Activated CD8-positive, alpha-beta T cell treated with anti-CD3 and anti-CD28 coated beads, Interleukin-2, amount 10 ng/mL, durations not matched to agents 7 days and 5 days (primary cell): ENCODE measurements around the gene ZBTB48. TPM values are rescaled to one million over a fixed set of nuclear protein-coding genes. Genes with fewer than 3 reads are reported as not detected.

Experiments used
- ATAC-seq: fragments of 150-1000 bp; cut with Tn5 transposase; one replicate; pipeline ENCODE4 v1.10.0; 2021; ENCODE audit warnings: moderate library complexity
- CTCF ChIA-PET: fragments of 350-600 bp; sonication (Branson Sonifier 250); formaldehyde crosslinking; loops from one replicate; lab custom pipeline; 2021; ENCODE audit warnings: antibody characterized with exemption; lab: Charles Lee
- POLR2A ChIA-PET: fragments of 350-600 bp; sonication (Branson Sonifier 250); formaldehyde crosslinking; loops from one replicate; lab custom pipeline; 2021; ENCODE audit warnings: antibody characterized with exemption; lab: Charles Lee
- DNase-seq: peaks from one replicate; pipeline ENCODE4 v3.0.0-alpha.2; 2020
- H3K27ac Mint-ChIP-seq: one replicate; pipeline ENCODE4 v1.8.0; 2021; ENCODE audit warnings: mild to moderate bottlenecking, mixed read lengths
- H3K27me3 Mint-ChIP-seq: one replicate; pipeline ENCODE4 v1.8.0; 2021; ENCODE audit warnings: low read depth, mixed read lengths
- H3K36me3 Mint-ChIP-seq: one replicate; pipeline ENCODE4 v1.8.0; 2021; ENCODE audit warnings: low read depth, mixed read lengths
- H3K4me1 Mint-ChIP-seq: one replicate; pipeline ENCODE4 v1.8.0; 2021; ENCODE audit warnings: low read depth, mixed read lengths
- H3K4me3 Mint-ChIP-seq: one replicate; pipeline ENCODE4 v1.8.0; 2021; ENCODE audit warnings: mild to moderate bottlenecking, mixed read lengths
- H3K9me3 Mint-ChIP-seq: one replicate; pipeline ENCODE4 v1.8.0; 2022; ENCODE audit warnings: mixed read lengths; ENCODE audit not compliant: insufficient read depth
- total RNA-seq, 2 experiments: library from RNA; stranded (reverse); gene quantifications; one replicate each; pipeline ENCODE4 v1.2.3, GENCODE V29; 2021

ZBTB48 gene
- total RNA-seq, 2 experiments from 2014 or later: 36.5 to 41.7 TPM

GRCh38 chr1:6574025-6574620 is 5.7 kb upstream of the ZBTB48 start:
- DNase-seq (no peak), ATAC-seq (no peak)
- peaks cover 3% of the 10 kb centered on the region for H3K27me3 Mint-ChIP-seq
- H3K27ac Mint-ChIP-seq: no peak overlapping the region
- peaks cover 8% of the 10 kb centered on the region for H3K4me1 Mint-ChIP-seq
- ChIA-PET POLR2A (no interaction called here), CTCF (interaction anchor here (1.3 kb wide), 1 partner anchor 20 kb away, joined by 3 read pairs; the partner anchor contains the start of genes NOL9 and TAS1R1)
- H3K4me3 Mint-ChIP-seq: no peak overlapping the region
- no peaks in the 10 kb centered on the region for H3K36me3 Mint-ChIP-seq
- H3K9me3 Mint-ChIP-seq: no peaks in the 10 kb centered on the region

DNA sequence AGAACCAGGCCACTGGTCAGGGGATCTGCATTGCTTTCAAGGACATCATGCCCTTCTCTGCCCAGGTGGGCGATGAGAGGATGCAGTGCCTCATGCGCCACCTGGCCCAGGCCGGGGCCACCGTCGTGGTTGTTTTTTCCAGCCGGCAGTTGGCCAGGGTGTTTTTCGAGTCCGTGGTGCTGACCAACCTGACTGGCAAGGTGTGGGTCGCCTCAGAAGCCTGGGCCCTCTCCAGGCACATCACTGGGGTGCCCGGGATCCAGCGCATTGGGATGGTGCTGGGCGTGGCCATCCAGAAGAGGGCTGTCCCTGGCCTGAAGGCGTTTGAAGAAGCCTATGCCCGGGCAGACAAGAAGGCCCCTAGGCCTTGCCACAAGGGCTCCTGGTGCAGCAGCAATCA is 5.0 kb upstream of the ZBTB48 start:
- H3K36me3 Mint-ChIP-seq: no peaks in the 10 kb centered on the region
- no peak overlapping the region for H3K27ac Mint-ChIP-seq
- no peak overlapping the region for H3K4me3 Mint-ChIP-seq
- H3K4me1 Mint-ChIP-seq: peaks cover 15% of the 10 kb centered on the region
- no peaks in the 10 kb centered on the region for H3K9me3 Mint-ChIP-seq
- peaks cover 3% of the 10 kb centered on the region for H3K27me3 Mint-ChIP-seq
- ATAC-seq (no peak), DNase-seq (no peak)
- CTCF ChIA-PET: no interaction called here
- POLR2A ChIA-PET: no interaction called here

DNA sequence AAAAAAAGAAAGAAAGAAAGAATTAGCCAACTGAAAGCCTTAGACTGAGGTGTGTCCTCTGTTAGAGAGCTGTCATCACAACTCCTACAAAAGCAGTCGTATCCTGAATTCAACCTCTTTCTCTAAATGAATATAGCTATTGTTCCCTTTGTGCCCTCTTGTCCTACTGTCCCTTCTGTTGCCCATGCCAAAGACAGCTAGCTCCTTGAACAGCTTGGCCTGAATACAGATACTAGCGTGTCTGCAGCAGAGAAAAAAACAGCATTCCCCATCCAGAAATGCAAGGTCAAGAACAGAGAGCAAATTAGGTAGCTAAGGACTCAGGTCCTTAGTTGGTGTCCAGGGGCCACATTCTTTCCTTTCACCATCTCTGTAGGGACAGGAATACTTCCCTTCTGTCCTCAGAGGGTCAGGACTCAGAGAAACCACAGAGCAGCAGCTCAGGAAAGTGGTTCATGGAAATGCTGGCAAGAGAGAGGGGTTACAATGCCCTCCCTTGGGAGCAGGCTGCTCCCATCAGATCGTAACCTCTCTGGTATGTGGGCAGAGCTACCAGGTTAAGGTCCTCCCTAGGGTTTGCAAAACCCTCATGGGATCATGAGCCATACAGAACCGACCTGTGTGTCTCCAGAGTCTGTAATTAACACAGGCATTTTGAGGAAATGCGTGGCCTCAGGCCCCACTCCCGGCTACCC is 1.8 kb upstream of the ZBTB48 start:
- DNase-seq (no peak), ATAC-seq (no peak)
- no peak overlapping the region for H3K4me3 Mint-ChIP-seq
- H3K36me3 Mint-ChIP-seq: peaks cover 8% of the 10 kb centered on the region
- peaks cover 32% of the 10 kb centered on the region for H3K4me1 Mint-ChIP-seq
- H3K27ac Mint-ChIP-seq: no peak overlapping the region
- no peaks in the 10 kb centered on the region for H3K9me3 Mint-ChIP-seq
- H3K27me3 Mint-ChIP-seq: no peaks in the 10 kb centered on the region
- ChIA-PET CTCF (interaction anchor here (0.7 to 1.0 kb wide), 2 partner anchors 23 to 214 kb away, joined by 3 read pairs; partner anchors contain the start of gene NOL9), POLR2A (interaction anchor here (5.9 kb wide), 1 partner anchor 25 kb away, joined by 32 read pairs; the partner anchor contains the start of gene KLHL21)

DNA sequence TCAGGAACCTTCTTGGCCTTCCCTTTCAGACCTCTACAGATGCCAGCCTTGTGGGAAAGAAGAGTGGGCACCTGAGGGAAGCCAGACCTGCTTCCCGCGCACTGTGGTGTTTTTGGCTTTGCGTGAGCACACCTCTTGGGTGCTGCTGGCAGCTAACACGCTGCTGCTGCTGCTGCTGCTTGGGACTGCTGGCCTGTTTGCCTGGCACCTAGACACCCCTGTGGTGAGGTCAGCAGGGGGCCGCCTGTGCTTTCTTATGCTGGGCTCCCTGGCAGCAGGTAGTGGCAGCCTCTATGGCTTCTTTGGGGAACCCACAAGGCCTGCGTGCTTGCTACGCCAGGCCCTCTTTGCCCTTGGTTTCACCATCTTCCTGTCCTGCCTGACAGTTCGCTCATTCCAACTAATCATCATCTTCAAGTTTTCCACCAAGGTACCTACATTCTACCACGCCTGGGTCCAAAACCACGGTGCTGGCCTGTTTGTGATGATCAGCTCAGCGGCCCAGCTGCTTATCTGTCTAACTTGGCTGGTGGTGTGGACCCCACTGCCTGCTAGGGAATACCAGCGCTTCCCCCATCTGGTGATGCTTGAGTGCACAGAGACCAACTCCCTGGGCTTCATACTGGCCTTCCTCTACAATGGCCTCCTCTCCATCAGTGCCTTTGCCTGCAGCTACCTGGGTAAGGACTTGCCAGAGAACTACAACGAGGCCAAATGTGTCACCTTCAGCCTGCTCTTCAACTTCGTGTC is 995 bp upstream of the ZBTB48 start:
- no peaks in the 10 kb centered on the region for H3K27me3 Mint-ChIP-seq
- CTCF ChIA-PET: interaction anchor here (1.0 to 5.7 kb wide), 2 partner anchors 24 to 25 kb away, joined by 3 to 32 read pairs; partner anchors contain the start of genes NOL9 and TAS1R1
- POLR2A ChIA-PET: interaction anchor here (1.3 to 5.9 kb wide), 3 partner anchors 8 to 24 kb away, joined by 5 to 32 read pairs (median 6); partner anchors contain the start of genes KLHL21, NOL9 and TAS1R1
- H3K27ac Mint-ChIP-seq: peak overlapping the region; percentile 99
- peaks cover 32% of the 10 kb centered on the region for H3K4me1 Mint-ChIP-seq
- ATAC-seq: no peak
- H3K36me3 Mint-ChIP-seq: peaks cover 8% of the 10 kb centered on the region
- no peak overlapping the region for H3K4me3 Mint-ChIP-seq
- DNase-seq: no peak
- no peaks in the 10 kb centered on the region for H3K9me3 Mint-ChIP-seq

DNA sequence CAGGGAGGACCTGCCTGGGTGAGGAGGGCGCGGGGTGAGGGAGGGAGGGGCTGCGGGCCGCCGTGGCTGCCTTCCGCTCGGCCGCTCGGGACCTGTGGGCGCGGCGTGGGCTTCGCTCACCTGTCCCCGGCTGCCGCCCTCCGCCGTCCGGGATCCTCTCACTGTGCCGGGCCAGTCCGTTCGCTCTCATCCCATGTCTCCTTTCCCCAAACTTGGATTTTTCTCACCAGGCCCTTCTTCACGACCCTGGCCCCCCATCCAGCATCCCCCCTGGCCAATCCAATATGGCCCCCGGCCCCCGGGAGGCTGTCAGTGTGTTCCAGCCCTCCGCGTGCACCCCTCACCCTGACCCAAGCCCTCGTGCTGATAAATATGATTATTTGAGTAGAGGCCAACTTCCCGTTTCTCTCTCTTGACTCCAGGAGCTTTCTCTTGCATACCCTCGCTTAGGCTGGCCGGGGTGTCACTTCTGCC is 362 bp downstream of the ZBTB48 start:
- Mint-ChIP-seq H3K4me3 (peak overlapping the region; percentile 97), H3K4me1 (peaks cover 37% of the 10 kb centered on the region), H3K27me3 (no peaks in the 10 kb centered on the region), H3K36me3 (peaks cover 8% of the 10 kb centered on the region), H3K9me3 (no peaks in the 10 kb centered on the region), H3K27ac (peak overlapping the region; percentile 99)
- POLR2A ChIA-PET: interaction anchor here (0.5 to 5.9 kb wide), 7 partner anchors 9 to 476 kb away, joined by 3 to 32 read pairs (median 5); partner anchors contain the start of genes KLHL21, NOL9 and TAS1R1
- CTCF ChIA-PET: interaction anchor here (0.7 to 5.7 kb wide), 8 partner anchors 10 to 203 kb away, joined by 3 to 32 read pairs (median 4); partner anchors contain the start of genes NOL9 and TAS1R1
- ATAC-seq: no peak
- DNase-seq: no peak

GRCh38 chr1:6580593-6581409 is 1.0 kb downstream of the ZBTB48 start:
- ChIA-PET CTCF (interaction anchor here (0.7 to 5.7 kb wide), 7 partner anchors 9 to 91 kb away, joined by 3 to 32 read pairs (median 4); partner anchors contain the start of genes NOL9 and TAS1R1), POLR2A (interaction anchor here (0.5 to 5.9 kb wide), 6 partner anchors 9 to 475 kb away, joined by 3 to 32 read pairs (median 5); partner anchors contain the start of genes KLHL21, NOL9 and TAS1R1)
- Mint-ChIP-seq H3K4me1 (peaks cover 37% of the 10 kb centered on the region), H3K27ac (peak overlapping the region; percentile 99), H3K36me3 (peaks cover 8% of the 10 kb centered on the region), H3K4me3 (peak overlapping the region; percentile 97), H3K27me3 (no peaks in the 10 kb centered on the region), H3K9me3 (no peaks in the 10 kb centered on the region)
- ATAC-seq (no peak), DNase-seq (no peak)

GRCh38 chr1:6581561-6582305 is 1.9 kb downstream of the ZBTB48 start:
- peaks cover 8% of the 10 kb centered on the region for H3K36me3 Mint-ChIP-seq
- peak overlapping the region; percentile 34 for H3K4me3 Mint-ChIP-seq
- ChIA-PET CTCF (interaction anchor here (0.7 to 5.7 kb wide), 3 partner anchors 23 to 36 kb away, joined by 3 to 32 read pairs (median 3); partner anchors contain the start of genes NOL9 and TAS1R1), POLR2A (interaction anchor here (0.6 to 5.9 kb wide), 3 partner anchors 19 to 46 kb away, joined by 3 to 32 read pairs (median 3); partner anchors contain the start of gene KLHL21)
- no peaks in the 10 kb centered on the region for H3K9me3 Mint-ChIP-seq
- DNase-seq (no peak), ATAC-seq (no peak)
- peak overlapping the region; percentile 99 for H3K27ac Mint-ChIP-seq
- H3K4me1 Mint-ChIP-seq: peaks cover 37% of the 10 kb centered on the region
- H3K27me3 Mint-ChIP-seq: no peaks in the 10 kb centered on the region

GRCh38 chr1:6582370-6582769 is 2.6 kb downstream of the ZBTB48 start:
- Mint-ChIP-seq H3K4me3 (no peak overlapping the region), H3K4me1 (peaks cover 40% of the 10 kb centered on the region), H3K27me3 (no peaks in the 10 kb centered on the region), H3K27ac (peak overlapping the region; percentile 39), H3K36me3 (peaks cover 9% of the 10 kb centered on the region), H3K9me3 (no peaks in the 10 kb centered on the region)
- ChIA-PET CTCF (interaction anchor here (1.2 to 5.7 kb wide), 2 partner anchors 22 to 28 kb away, joined by 3 to 32 read pairs; partner anchors contain the start of genes NOL9 and TAS1R1), POLR2A (interaction anchor here (0.6 to 5.9 kb wide), 3 partner anchors 18 to 162 kb away, joined by 3 to 32 read pairs (median 3); partner anchors contain the start of genes HES2 and KLHL21)
- DNase-seq: no peak
- ATAC-seq: no peak

GRCh38 chr1:6584126-6585080 is 4.6 kb downstream of the ZBTB48 start:
- POLR2A ChIA-PET: no interaction called here
- no peak for DNase-seq
- no peak for ATAC-seq
- Mint-ChIP-seq H3K9me3 (no peaks in the 10 kb centered on the region), H3K4me1 (peaks cover 40% of the 10 kb centered on the region), H3K36me3 (peaks cover 22% of the 10 kb centered on the region), H3K27ac (peak overlapping the region; percentile 32), H3K4me3 (no peak overlapping the region), H3K27me3 (no peaks in the 10 kb centered on the region)
- CTCF ChIA-PET: interaction anchor here (5.7 kb wide), 1 partner anchor 31 kb away, joined by 32 read pairs; the partner anchor contains the start of genes NOL9 and TAS1R1
